Measurements from ENCODE around the gene PATJ. TPM values are rescaled to one million over a fixed set of nuclear protein-coding genes. Genes with fewer than 3 reads are reported as not detected.

Gene PATJ
- total RNA-seq, 1 experiment from 2014 or later: 48.8 TPM

DNA sequence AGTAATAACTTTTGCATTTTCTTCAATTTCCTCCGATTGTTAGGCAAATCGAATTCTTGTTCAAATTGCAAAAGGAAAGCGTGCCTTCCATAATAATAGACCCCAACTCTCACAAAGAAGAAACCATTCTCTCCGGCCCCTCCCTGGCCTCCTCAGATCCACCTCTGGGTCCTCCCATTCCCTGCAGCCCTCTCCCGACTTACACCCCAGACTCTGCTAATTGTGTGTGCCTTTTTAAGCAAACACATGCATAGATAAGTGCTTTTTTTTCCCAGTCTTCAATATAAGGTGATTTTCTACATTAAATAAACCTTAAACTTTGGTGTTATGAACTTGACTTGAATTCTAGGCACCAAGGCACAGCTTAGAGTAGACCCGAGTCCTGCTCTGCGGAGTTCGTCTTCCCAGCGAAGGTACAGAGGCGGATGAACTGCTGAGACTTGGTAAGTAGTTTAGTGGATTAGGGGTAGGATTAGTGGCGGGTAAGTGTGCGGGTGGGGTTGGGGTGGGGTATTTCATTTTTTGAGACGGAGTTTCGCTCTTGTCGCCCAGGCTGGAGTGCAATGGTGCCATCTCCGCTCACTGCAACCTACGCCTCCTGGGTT, 453.9 kb downstream of the PATJ start:
- Histone ChIP-seq H4K20me1 (ENCODE audit: insufficient read depth) (no peaks in the 10 kb centered on the region), H3K4me3 (replicated peaks in 1 of 2; ENCODE audit: low read depth in 1 of 2, low read length in 2 of 2) (no peak overlapping the region), H3K4me2 (ENCODE audit: low read length) (no peak overlapping the region), H2AFZ (ENCODE audit: low read depth, low read length, poor library complexity, severe bottlenecking) (no peak overlapping the region), H3K9me2 (ENCODE audit: insufficient read depth) (no peaks in the 10 kb centered on the region), H3K9ac (ENCODE audit: low read length) (no peak overlapping the region), H3K79me2 (ENCODE audit: insufficient read depth, low read length) (no peaks in the 10 kb centered on the region), H3K36me3 (ENCODE audit: control insufficient read depth in 1 of 2, insufficient read depth in 2 of 2, low read length in 2 of 2) (no peaks in the 10 kb centered on the region), H3K4me1 (ENCODE audit: control insufficient read depth in 1 of 2, insufficient read depth in 2 of 2, low read length in 2 of 2) (no peaks in the 10 kb centered on the region), H3K9me3 (ENCODE audit: control insufficient read depth in 1 of 2, insufficient read depth in 1 of 2, low read depth in 1 of 2, low read length in 2 of 2) (no peaks in the 10 kb centered on the region), H3K27ac (ENCODE audit: low read depth, low read length) (no peak overlapping the region), H3K27me3 (ENCODE audit: insufficient read depth, low read length) (no peaks in the 10 kb centered on the region)
- DNase-seq (ENCODE audit: low read depth, low spot score): no peak
- CTCF ChIA-PET: interaction anchor here (0.6 kb wide), 1 partner anchor 550 kb away, joined by 3 read pairs; no protein-coding TSS in a partner anchor
- RAD21 ChIA-PET (ENCODE audit: low non-redundant PET in 1 of 2, low total read pairs in 2 of 2, uncharacterized antibody in 2 of 2, unreplicated experiment in 2 of 2): no interaction called here
- no TSS peak for BruUV-seq (replicated peaks)
- POLR2A ChIA-PET: no interaction called here
- TF ChIP-seq POLR2AphosphoS5 (IDR thresholded peaks at IDR 0.05; ENCODE audit: low read depth, low read length) (no peak), SIN3A (IDR thresholded peaks at IDR 0.05; ENCODE audit: low read depth) (no peak), EGR1 (IDR thresholded peaks at IDR 0.05; ENCODE audit: low read depth) (no peak), EZH2phosphoT487 (IDR thresholded peaks at IDR 0.05; ENCODE audit: borderline replicate concordance) (no peak), RAD21 (IDR thresholded peaks at IDR 0.05; ENCODE audit: low read depth) (no peak)
- ATAC-seq: no peak
- intact Hi-C loops (cut with micrococcal nuclease): no loop called here

DNA sequence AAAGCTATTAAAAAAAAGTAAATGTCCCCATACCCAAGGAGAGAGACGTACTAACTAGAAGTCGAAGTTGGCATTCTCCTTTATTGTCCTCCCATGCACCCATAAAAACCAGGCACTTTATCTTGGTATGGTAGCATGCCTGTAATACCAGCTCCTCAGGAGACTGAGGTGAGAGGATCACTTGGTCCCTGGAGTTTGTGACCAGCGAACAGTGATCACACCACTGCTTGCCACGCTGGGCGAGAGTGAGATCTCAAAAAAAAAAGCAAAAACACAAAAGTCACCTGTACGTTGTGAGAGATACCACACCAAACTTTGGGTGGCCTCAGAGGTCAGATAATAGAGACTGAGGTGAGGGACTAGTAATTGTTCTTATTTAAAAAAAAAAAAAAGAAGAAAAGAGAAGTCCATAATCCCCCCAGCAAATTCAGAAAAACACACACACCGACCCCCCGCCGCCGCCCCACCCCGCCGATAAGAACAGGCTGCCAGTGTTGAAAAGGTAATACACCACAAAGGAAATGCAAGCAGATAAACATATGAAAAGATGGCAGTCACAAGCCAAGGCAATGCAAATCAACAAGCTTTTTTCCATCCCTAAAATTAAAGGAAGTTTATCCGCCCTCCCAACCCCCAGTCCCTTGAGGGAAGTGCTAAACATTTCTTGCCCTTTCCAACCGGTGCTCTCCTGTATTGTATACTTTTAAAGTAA, 455.9 kb downstream of the PATJ start:
- POLR2A ChIA-PET: no interaction called here
- no TSS peak for BruUV-seq (replicated peaks)
- CTCF ChIA-PET: no interaction called here

More for the DNA sequence above, 455.9 kb downstream of the PATJ start:
- Histone ChIP-seq H2AFZ (ENCODE audit: low read depth, low read length, poor library complexity, severe bottlenecking) (no peak overlapping the region), H4K20me1 (ENCODE audit: insufficient read depth) (no peaks in the 10 kb centered on the region), H3K9me2 (ENCODE audit: insufficient read depth) (no peaks in the 10 kb centered on the region), H3K4me2 (ENCODE audit: low read length) (no peak overlapping the region), H3K79me2 (ENCODE audit: insufficient read depth, low read length) (no peaks in the 10 kb centered on the region), H3K27ac (ENCODE audit: low read depth, low read length) (no peak overlapping the region), H3K9me3 (ENCODE audit: control insufficient read depth in 1 of 2, insufficient read depth in 1 of 2, low read depth in 1 of 2, low read length in 2 of 2) (no peaks in the 10 kb centered on the region), H3K27me3 (ENCODE audit: insufficient read depth, low read length) (no peaks in the 10 kb centered on the region), H3K4me3 (replicated peaks in 1 of 2; ENCODE audit: low read depth in 1 of 2, low read length in 2 of 2) (no peak overlapping the region), H3K36me3 (ENCODE audit: control insufficient read depth in 1 of 2, insufficient read depth in 2 of 2, low read length in 2 of 2) (no peaks in the 10 kb centered on the region), H3K4me1 (ENCODE audit: control insufficient read depth in 1 of 2, insufficient read depth in 2 of 2, low read length in 2 of 2) (no peaks in the 10 kb centered on the region), H3K9ac (ENCODE audit: low read length) (no peak overlapping the region)
- TF ChIP-seq FOSL1 (IDR thresholded peaks at IDR 0.05; ENCODE audit: low read depth) (no peak), EZH2phosphoT487 (IDR thresholded peaks at IDR 0.05; ENCODE audit: borderline replicate concordance) (no peak), CBX3 (IDR thresholded peaks at IDR 0.05; ENCODE audit: low read depth) (no peak), POLR2AphosphoS5 (IDR thresholded peaks at IDR 0.05; ENCODE audit: low read depth, low read length) (no peak), EGR1 (IDR thresholded peaks at IDR 0.05; ENCODE audit: low read depth) (no peak), SRF (IDR thresholded peaks at IDR 0.05; ENCODE audit: low read depth) (no peak), ELF1 (IDR thresholded peaks at IDR 0.05; ENCODE audit: borderline replicate concordance, low read depth) (no peak), YY1 (IDR thresholded peaks at IDR 0.05; ENCODE audit: extremely low read depth, insufficient replicate concordance, low read depth, low read length) (no peak), RAD21 (IDR thresholded peaks at IDR 0.05; ENCODE audit: low read depth) (no peak), ZFX (IDR thresholded peaks at IDR 0.05) (no peak)
- TF ChIP-seq, protein P1, sequence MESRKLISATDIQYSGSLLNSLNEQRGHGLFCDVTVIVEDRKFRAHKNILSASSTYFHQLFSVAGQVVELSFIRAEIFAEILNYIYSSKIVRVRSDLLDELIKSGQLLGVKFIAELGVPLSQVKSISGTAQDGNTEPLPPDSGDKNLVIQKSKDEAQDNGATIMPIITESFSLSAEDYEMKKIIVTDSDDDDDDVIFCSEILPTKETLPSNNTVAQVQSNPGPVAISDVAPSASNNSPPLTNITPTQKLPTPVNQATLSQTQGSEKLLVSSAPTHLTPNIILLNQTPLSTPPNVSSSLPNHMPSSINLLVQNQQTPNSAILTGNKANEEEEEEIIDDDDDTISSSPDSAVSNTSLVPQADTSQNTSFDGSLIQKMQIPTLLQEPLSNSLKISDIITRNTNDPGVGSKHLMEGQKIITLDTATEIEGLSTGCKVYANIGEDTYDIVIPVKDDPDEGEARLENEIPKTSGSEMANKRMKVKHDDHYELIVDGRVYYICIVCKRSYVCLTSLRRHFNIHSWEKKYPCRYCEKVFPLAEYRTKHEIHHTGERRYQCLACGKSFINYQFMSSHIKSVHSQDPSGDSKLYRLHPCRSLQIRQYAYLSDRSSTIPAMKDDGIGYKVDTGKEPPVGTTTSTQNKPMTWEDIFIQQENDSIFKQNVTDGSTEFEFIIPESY (IDR thresholded peaks at IDR 0.05; ENCODE audit: extremely low read depth, insufficient replicate concordance, low read length): no peak
- ATAC-seq (no peak), DNase-seq (ENCODE audit: low read depth, low spot score) (no peak)
- intact Hi-C loops (cut with micrococcal nuclease): no loop called here
- RAD21 ChIA-PET (ENCODE audit: low non-redundant PET in 1 of 2, low total read pairs in 2 of 2, uncharacterized antibody in 2 of 2, unreplicated experiment in 2 of 2): no interaction called here
